IPS DF 4.7 (cell line): ENCODE results near the gene CABLES2.

Experiments used
- DNase-seq: peaks from one replicate; pipeline ENCODE4 v3.0.0-alpha.2; 2013; ENCODE audit warnings: low spot score; ENCODE audit errors: extremely low read depth

Gene CABLES2

GRCh38 chr20:62419759-62420158, 12.7 kb upstream of the CABLES2 start:
- no peak for DNase-seq

- DNase-seq = no peak
Measured at GRCh38 chr20:62418709-62419487, 11.8 kb upstream of the CABLES2 start.

GRCh38 chr20:62417981-62418708, 11.1 kb upstream of the CABLES2 start:
- DNase-seq = no peak

GRCh38 chr20:62416651-62417637, 9.9 kb upstream of the CABLES2 start:
- DNase-seq = no peak

GRCh38 chr20:62415354-62416111, 8.4 kb upstream of the CABLES2 start:
- DNase-seq = no peak

GRCh38 chr20:62413896-62414481, 6.9 kb upstream of the CABLES2 start:
- DNase-seq = no peak

- DNase-seq = no peak
Measured at GRCh38 chr20:62413025-62413570, 6.0 kb upstream of the CABLES2 start.

- no peak for DNase-seq
Measured at GRCh38 chr20:62412194-62413024, 5.3 kb upstream of the CABLES2 start.

- no peak for DNase-seq
Measured at GRCh38 chr20:62411479-62412193, 4.6 kb upstream of the CABLES2 start.

- no peak for DNase-seq
Measured at GRCh38 chr20:62410746-62411478, 3.8 kb upstream of the CABLES2 start.

- DNase-seq = no peak
Measured at GRCh38 chr20:62409931-62410745, 3.1 kb upstream of the CABLES2 start.

- no peak for DNase-seq
Measured at GRCh38 chr20:62409086-62409853, 2.2 kb upstream of the CABLES2 start.

GRCh38 chr20:62408640-62409039, 1.6 kb upstream of the CABLES2 start:
- DNase-seq = no peak

GRCh38 chr20:62408055-62408454, 970 bp upstream of the CABLES2 start:
- DNase-seq = no peak

GRCh38 chr20:62406635-62407176, 379 bp downstream of the CABLES2 start:
- no peak for DNase-seq

GRCh38 chr20:62405981-62406513, 1.0 kb downstream of the CABLES2 start:
- DNase-seq = no peak
